ENCODE results near the gene ATP13A4.

DNA sequence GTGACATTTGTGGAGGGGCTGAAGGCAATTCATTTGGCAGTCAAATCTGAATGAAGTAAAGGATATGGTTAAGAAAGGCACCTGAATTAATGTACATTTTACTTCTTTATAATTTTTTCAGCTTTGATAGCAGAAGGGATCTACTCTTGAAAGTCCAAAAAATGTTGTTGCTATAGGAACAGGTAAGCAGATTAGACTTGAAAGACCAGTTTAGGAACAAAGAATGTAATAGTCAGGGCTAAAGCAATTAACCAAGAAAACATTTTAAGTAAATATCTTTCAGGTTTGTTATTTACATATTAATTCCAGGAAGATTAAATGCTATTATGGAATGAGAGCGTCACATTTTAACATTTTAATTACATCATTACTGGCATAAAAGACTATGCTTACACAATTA is 1.1 kb downstream of the ATP13A4 start:
- no peak for TF ChIP-seq ZNF274 (IDR thresholded peaks at IDR 0.05; ENCODE audit: low read depth, low read length)
- TF ChIP-seq YY1 (IDR thresholded peaks at IDR 0.05; ENCODE audit: insufficient read depth, insufficient read length): no peak
- TF ChIP-seq SUZ12 (IDR thresholded peaks at IDR 0.05; ENCODE audit: extremely low read depth, insufficient read depth, insufficient read length): no peak
